Esophagus (tissue), 2 donors: ENCODE results near the gene STX18. TPM values are rescaled to one million over a fixed set of nuclear protein-coding genes. Genes with fewer than 3 reads are reported as not detected.

Experiments
- H3K27ac ChIP-seq, 2 donors: one replicate each; pipeline ENCODE4 v1.5.1; 2013; ENCODE audit warnings: low read depth in 2 of 2, mild to moderate bottlenecking in 2 of 2, inconsistent platforms in 1 of 2, low read length in 1 of 2, moderate library complexity in 1 of 2
- H3K27me3 ChIP-seq, 2 donors: one replicate each; pipeline ENCODE4 v1.6.1; 2013; ENCODE audit warnings: low read length in 2 of 2, control low read depth in 1 of 2, mild to moderate bottlenecking in 1 of 2; ENCODE audit not compliant: insufficient read depth in 2 of 2, control insufficient read depth in 1 of 2
- H3K36me3 ChIP-seq, 2 donors: one replicate each; pipeline ENCODE4 v1.6.1; 2013; ENCODE audit warnings: low read length in 1 of 2; ENCODE audit not compliant: control insufficient read depth in 2 of 2, insufficient read depth in 2 of 2
- H3K4me1 ChIP-seq, 2 donors: one replicate each; pipeline ENCODE4 v1.6.1; 2013; ENCODE audit warnings: low read length in 1 of 2; ENCODE audit not compliant: control insufficient read depth in 2 of 2, insufficient read depth in 2 of 2
- H3K4me3 ChIP-seq, 2 donors: one replicate each; pipeline ENCODE4 v1.5.1; 2013; ENCODE audit warnings: low read length in 2 of 2, mild to moderate bottlenecking in 2 of 2, low read depth in 1 of 2, moderate library complexity in 1 of 2
- H3K9me3 ChIP-seq, 2 donors: one replicate each; pipeline ENCODE4 v1.6.1; 2013; ENCODE audit warnings: mild to moderate bottlenecking in 2 of 2, low read depth in 1 of 2, low read length in 1 of 2, moderate library complexity in 1 of 2; ENCODE audit not compliant: control insufficient read depth in 2 of 2, insufficient read depth in 1 of 2
- WGBS, 2 donors: extraction: QIAGEN DNeasy Blood & Tissue Kit; methylation state at CpG; one replicate each; pipeline ENCODE4 v1.1.7; 2013; 5-methylcytosine and 5-hydroxymethylcytosine counted together
- polyA plus RNA-seq, 2 donors: library from polyadenylated mRNA; stranded (reverse); fragments of 200-250 nt; gene quantifications; one replicate each; pipeline ENCODE4 v1.2.3, GENCODE V29; 2013
- donor health status: healthy with polysubstance abuse.
- donor health status: Bipolar disorder and iron deficiency.

The STX18 gene
- polyA plus RNA-seq, 2 donors, result 12.4 to 17.3 TPM

DNA sequence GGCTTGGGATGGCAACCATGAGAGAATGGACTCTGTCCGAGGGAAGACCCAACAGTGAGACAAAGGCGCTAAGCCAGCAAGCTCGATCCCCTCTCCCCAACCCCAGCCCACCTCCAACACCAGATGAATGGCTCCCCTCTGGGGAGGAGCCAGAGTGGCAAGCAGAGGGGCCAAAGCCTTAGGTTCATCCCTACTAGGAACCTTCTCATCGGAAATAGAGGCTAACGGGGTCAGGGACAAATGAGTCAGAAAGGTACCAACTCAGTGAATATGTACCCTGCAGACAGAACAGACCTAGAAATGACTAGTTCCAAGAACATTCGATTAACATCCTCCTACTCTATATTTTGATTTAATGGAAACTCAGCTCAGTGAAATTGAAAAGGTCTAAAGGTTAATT is 81.1 kb downstream of the STX18 start:
- Histone ChIP-seq H3K4me3 (no peak overlapping the region), H3K9me3 (no peaks in the 10 kb centered on the region), H3K27ac (no peak overlapping the region), H3K36me3 (peaks cover 8 to 24% of the 10 kb centered on the region in 2 donors), H3K4me1 (no peaks in the 10 kb centered on the region), H3K27me3 (no peaks in the 10 kb centered on the region)
- 91 to 92% methylated on average over 6 of the region's 6 CpGs for WGBS, 2 donors

DNA sequence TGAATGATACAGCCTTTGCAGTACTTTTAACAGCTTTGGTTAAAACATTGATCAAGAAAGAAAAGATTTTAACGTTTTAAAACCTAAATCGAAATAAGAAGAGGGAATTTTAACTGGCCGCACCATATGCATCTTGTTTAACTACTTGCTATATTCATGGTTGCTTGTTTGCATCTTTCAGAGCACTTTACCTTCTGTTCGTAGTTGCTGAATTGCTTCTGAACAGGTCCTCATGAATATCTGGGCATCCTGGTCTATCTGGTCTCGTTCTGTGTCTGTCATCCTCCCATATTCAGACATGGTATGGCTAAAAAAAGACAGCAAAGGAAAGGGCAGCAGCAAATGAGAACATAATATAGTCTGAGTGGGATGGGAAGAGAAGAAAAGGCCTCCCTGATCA is 82.7 kb downstream of the STX18 start:
- H3K27ac ChIP-seq, result no peak overlapping the region
- H3K4me1 ChIP-seq, result no peaks in the 10 kb centered on the region
- H3K36me3 ChIP-seq, result peaks cover 10 to 24% of the 10 kb centered on the region in 2 donors
- H3K4me3 ChIP-seq, result no peak overlapping the region
- H3K27me3 ChIP-seq, result no peaks in the 10 kb centered on the region
- 95 to 96% methylated on average over 5 of the region's 5 CpGs for WGBS, 2 donors
- H3K9me3 ChIP-seq, result no peaks in the 10 kb centered on the region

DNA sequence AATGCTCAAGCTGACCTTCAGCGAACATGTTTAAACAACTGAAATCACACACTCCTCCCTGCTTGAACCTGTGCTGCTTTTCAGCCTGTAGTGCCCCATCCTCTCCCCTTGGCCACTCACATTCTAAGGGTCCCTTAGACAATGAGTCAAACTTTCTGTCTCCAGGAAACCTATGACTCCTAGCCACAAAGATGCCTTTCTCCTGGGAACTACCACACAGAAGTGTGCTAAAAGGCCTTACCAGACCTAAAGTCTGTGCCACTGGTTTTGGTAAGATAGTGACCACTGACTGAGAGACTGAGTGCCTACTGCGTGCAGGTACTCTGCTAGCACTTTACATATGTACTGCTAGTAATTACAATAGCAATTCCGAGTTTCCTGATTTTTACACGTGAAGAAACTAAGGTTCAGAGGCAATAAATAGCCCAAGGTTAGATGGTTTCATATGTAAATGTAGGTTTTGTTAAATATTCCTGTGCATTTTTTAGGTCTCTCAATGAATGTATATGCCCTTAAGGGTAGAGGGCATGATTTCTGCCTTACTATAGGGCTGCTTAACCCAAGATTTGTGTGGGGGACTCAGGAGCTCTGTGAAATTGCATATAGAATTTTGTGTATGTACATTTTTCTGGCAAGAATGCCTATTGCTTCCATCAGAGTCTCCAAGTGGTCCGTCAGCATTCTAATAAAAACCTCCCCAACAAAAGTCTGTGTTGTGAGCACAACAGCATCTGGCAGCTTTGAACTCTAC is 83.9 kb downstream of the STX18 start:
- H3K4me3 ChIP-seq, result no peak overlapping the region
- H3K27me3 ChIP-seq, result no peaks in the 10 kb centered on the region
- no peaks in the 10 kb centered on the region for H3K9me3 ChIP-seq
- H3K4me1 ChIP-seq, result no peaks in the 10 kb centered on the region
- H3K27ac ChIP-seq, result no peak overlapping the region
- peaks cover 10 to 31% of the 10 kb centered on the region in 2 donors for H3K36me3 ChIP-seq
- WGBS, 2 donors, result 72 to 88% methylated on average over 5 of the region's 5 CpGs

GRCh38 chr4:4456816-4457578 is 84.9 kb downstream of the STX18 start:
- H3K4me1 ChIP-seq, result no peaks in the 10 kb centered on the region
- 91 to 97% methylated on average over 8 of the region's 8 CpGs for WGBS, 2 donors
- H3K27ac ChIP-seq, result no peak overlapping the region
- H3K9me3 ChIP-seq, result no peaks in the 10 kb centered on the region
- H3K27me3 ChIP-seq, result no peaks in the 10 kb centered on the region
- no peak overlapping the region for H3K4me3 ChIP-seq
- peaks cover 10 to 33% of the 10 kb centered on the region in 2 donors for H3K36me3 ChIP-seq

DNA sequence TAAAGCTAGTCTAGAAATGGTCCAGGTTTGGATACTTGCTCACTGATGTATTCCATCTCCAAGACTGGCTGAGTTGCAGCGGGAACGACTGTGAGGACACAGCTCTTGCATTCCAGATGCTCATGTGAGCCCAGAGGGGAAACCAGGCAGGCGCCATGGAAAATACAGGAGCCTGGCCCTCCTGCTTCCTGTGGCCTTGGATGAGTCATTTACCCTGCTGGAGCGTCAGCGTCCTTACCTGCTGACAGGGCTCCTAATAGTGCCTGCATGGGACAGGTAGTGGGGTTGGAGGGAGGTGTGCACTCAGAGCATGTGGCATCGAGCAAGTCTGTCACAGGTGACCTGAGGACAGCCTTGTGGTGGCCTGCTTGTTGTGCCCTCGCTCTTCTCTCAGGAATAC is 85.5 kb downstream of the STX18 start:
- no peak overlapping the region for H3K27ac ChIP-seq
- no peaks in the 10 kb centered on the region for H3K4me1 ChIP-seq
- WGBS, 2 donors, result 89 to 90% methylated on average over 7 of the region's 7 CpGs
- H3K27me3 ChIP-seq, result no peaks in the 10 kb centered on the region
- H3K4me3 ChIP-seq, result no peak overlapping the region
- no peaks in the 10 kb centered on the region for H3K9me3 ChIP-seq
- peaks cover 10 to 33% of the 10 kb centered on the region in 2 donors for H3K36me3 ChIP-seq

- 85 to 89% methylated on average over 5 of the region's 5 CpGs for WGBS, 2 donors
- H3K36me3 ChIP-seq, result peaks cover 10 to 33% of the 10 kb centered on the region in 2 donors
- no peak overlapping the region for H3K4me3 ChIP-seq
- no peaks in the 10 kb centered on the region for H3K9me3 ChIP-seq
- H3K4me1 ChIP-seq, result no peaks in the 10 kb centered on the region
- no peak overlapping the region for H3K27ac ChIP-seq
- no peaks in the 10 kb centered on the region for H3K27me3 ChIP-seq
Observed at GRCh38 chr4:4455210-4455865, 86.5 kb downstream of the STX18 start.

DNA sequence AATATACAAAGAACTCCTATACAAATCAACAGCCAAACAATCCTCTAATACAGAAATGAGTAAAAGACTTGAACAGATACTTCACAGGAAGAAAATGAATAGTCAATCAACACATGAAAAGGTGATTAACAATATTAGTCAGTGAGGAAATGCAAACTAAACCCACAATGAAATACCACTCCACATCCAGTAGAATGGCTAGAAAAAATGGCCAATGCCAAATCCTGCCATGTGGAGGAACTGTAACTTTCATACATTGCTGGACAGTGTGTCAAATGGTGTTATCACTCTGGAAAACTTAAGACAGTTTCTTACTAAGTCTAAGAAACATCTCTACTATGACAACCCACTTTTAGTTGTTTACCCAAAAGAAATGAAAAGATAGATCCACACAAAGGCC is 95.4 kb downstream of the STX18 start:
- H3K27ac ChIP-seq, result no peak overlapping the region
- no peaks in the 10 kb centered on the region for H3K27me3 ChIP-seq
- no peaks in the 10 kb centered on the region for H3K4me1 ChIP-seq
- no peak overlapping the region for H3K4me3 ChIP-seq
- no peaks in the 10 kb centered on the region for H3K9me3 ChIP-seq
- no peaks in the 10 kb centered on the region for H3K36me3 ChIP-seq

DNA sequence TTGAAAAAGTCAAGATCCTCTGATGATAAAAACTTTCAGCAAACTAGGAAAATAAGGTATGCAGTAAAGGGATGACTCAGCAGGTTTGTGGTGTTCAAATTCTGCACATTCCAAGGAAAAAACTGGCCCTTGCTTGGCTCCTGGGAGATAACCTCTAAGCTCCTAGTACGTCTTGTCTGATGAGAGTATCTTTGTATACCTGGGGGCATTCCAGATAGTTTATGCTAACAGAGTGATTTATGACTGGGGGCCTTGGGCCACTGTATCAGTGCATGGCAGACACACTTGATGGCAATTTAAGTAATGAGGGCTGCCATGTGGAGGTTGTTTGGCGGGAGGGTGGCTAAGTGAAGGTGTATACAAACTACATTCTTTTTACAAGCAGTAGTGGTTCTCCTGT is 98.0 kb downstream of the STX18 start:
- WGBS, 2 donors, result 69 to 91% methylated on average over 2 of the region's 2 CpGs
- Histone ChIP-seq H3K4me1 (no peaks in the 10 kb centered on the region), H3K27ac (no peak overlapping the region), H3K9me3 (no peaks in the 10 kb centered on the region), H3K4me3 (no peak overlapping the region), H3K27me3 (no peaks in the 10 kb centered on the region), H3K36me3 (no peaks in the 10 kb centered on the region)

- 76 to 83% methylated on average over 2 of the region's 2 CpGs for WGBS, 2 donors
- Histone ChIP-seq H3K4me3 (no peak overlapping the region), H3K27ac (no peak overlapping the region), H3K9me3 (no peaks in the 10 kb centered on the region), H3K36me3 (peaks cover 3 to 7% of the 10 kb centered on the region in 2 donors), H3K27me3 (no peaks in the 10 kb centered on the region), H3K4me1 (no peaks in the 10 kb centered on the region)
Observed at GRCh38 chr4:4440333-4441061, 101.4 kb downstream of the STX18 start.
